HAP-1 (cell line): ENCODE data around the gene CFAP74.

Experiments
- DNase-seq, 2 experiments: peaks; one replicate each; pipeline ENCODE4 v3.0.0-alpha.2; 2016 to 2020; ENCODE audit warnings: low spot score in 2 of 2
- H3K27me3 ChIP-seq: fragments of 250-450 bp; sonication (Bioruptor Pico); 2 replicates; pipeline ENCODE4 v1.5.1; 2020; ENCODE audit warnings: low read depth, mild to moderate bottlenecking, moderate library complexity
- H3K36me3 ChIP-seq: fragments of 250-450 bp; sonication (Bioruptor Pico); replicated peaks from 2 replicates; pipeline ENCODE4 v1.5.1; 2020; ENCODE audit warnings: mild to moderate bottlenecking
- H3K4me1 ChIP-seq: fragments of 250-450 bp; sonication (Bioruptor Pico); 2 replicates; pipeline ENCODE4 v1.5.1; 2020; ENCODE audit warnings: mild to moderate bottlenecking
- H3K4me3 ChIP-seq: fragments of 250-450 bp; sonication (Bioruptor Pico); 2 replicates; pipeline ENCODE4 v1.5.1; 2020; ENCODE audit warnings: mild to moderate bottlenecking, moderate library complexity
- H3K9me3 ChIP-seq: fragments of 250-450 bp; sonication (Bioruptor Pico); 2 replicates; pipeline ENCODE4 v1.5.1; 2020; ENCODE audit warnings: mild to moderate bottlenecking, moderate library complexity
- in situ Hi-C: fragments of 300-500 bp; cut with MboI; formaldehyde crosslinking; loops from 3 replicates; pipeline ENCODE4 v1.14.3; 2020; ENCODE audit warnings: low sequenced_read_pairs, inconsistent platforms, mixed read lengths

The CFAP74 gene

DNA sequence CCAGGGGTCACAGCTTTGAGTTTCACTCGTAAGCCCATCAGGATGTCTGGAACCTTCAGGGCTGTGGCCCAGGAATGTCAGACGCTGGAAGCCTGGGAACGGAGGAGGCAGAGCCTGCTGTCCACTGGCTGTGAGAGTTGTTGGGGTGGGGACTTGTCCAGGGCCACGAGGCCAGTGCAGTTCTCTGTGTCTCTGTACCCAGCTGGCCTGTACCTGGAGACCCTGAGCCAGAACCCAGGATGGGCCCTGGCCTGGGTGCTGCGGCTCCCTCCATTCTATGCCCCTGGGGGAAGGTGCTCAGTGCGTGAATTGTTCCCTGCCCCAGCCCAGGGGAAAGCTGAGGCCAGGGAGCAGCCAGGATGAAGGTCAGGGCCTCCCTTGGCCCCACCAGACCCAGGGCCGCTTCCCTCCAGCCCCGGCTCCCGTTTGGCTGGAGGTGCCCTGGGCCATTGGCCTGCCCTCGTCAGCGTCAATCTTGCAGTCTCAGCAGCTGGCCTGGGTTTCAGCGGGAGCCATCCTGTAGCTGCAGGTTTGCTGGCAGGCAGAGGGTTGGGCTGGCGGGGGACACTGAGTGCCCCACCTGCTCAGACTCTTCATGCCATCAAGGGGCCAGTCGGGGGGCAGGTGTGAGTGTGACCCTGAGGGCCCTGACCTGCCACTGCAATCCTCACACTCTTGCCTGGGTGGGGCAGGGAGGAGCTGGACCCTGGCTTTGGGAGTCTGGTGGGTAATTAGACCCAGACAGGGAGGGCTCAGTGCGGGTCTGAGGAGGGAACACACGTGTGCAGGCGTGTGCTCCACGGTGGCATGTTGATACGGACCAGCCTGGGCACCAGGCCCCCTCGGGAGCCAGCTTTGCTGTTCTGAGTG is 89.2 kb downstream of the CFAP74 start:
- in situ Hi-C loops, result no loop called here
- DNase-seq, result no peak

DNA sequence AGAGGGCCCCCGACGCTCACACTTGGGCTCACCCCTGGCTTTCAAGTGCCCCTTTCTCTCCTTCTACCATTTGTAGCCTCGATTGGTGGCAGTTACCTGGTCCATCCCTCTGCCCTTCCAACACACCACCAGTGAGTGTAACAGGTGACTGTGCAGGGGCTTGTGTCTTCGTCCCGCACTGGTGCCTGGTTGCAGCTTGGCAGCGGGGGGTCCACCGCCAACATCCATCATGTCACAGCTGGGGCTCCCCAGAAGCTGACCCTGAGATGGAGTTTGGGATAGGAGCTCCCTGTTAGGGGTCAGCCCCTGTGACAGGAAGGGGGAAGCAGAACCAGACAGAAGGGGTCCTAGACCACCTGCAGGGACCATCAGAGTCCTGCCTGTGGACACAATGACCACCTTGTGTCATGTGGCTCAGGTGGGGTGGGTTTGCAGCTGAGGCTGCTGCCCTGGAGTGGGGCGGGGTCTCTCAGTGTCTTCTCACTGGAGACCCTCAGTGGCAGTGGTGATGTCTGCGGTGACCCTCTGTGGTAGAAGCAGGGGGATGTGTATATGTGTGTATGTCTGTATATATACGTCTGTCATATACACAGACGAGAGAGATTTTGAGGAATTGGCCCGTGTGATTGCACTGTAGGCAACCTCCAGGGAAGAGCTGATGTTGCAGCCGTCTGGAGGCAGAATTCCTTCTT is 92.1 kb downstream of the CFAP74 start:
- no peaks in the 10 kb centered on the region for H3K36me3 ChIP-seq
- peaks cover 14% of the 10 kb centered on the region for H3K4me1 ChIP-seq
- no peaks in the 10 kb centered on the region for H3K27me3 ChIP-seq
- no peak overlapping the region for H3K4me3 ChIP-seq
- no peaks in the 10 kb centered on the region for H3K9me3 ChIP-seq
- in situ Hi-C loops, result no loop called here
- no peak for DNase-seq

More for the DNA sequence above, 89.2 kb downstream of the CFAP74 start:
- no peaks in the 10 kb centered on the region for H3K27me3 ChIP-seq
- no peaks in the 10 kb centered on the region for H3K9me3 ChIP-seq
- peaks cover 13% of the 10 kb centered on the region for H3K4me1 ChIP-seq
- H3K36me3 ChIP-seq, result no peaks in the 10 kb centered on the region
- no peak overlapping the region for H3K4me3 ChIP-seq

DNA sequence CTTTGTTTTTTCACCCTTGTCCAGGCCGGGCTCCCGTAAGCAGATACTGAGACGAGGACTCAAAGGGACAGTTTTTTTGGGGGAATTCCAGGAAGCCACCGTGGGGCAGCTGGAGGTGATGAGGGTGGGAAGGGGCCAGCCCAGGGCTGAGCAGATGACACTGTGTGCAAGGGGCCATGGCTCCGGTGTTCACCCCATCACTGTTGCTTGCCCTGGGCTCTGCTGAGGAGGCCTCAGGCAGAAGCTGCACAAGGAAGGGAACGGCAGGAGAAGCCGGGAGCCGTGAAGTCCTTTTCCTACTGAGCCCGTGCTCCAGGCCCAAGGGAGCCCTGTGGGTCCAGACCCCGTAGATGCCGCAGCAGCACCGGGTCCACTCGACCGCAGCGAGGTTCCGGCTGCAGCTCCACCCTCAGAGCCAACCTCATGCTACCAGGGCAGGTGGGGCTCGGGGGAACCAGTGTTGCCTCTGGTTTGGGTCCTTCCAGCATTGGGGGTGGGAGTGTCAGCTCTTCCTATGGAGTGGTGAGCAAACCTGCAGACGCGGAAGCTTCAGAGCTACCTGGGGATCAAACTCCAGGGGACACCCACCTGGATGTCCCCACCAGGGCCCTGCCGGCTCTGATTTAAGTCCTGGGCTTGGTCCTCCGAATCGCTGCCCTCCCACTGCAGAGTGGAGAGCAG is 92.8 kb downstream of the CFAP74 start:
- in situ Hi-C loops, result no loop called here

DNA sequence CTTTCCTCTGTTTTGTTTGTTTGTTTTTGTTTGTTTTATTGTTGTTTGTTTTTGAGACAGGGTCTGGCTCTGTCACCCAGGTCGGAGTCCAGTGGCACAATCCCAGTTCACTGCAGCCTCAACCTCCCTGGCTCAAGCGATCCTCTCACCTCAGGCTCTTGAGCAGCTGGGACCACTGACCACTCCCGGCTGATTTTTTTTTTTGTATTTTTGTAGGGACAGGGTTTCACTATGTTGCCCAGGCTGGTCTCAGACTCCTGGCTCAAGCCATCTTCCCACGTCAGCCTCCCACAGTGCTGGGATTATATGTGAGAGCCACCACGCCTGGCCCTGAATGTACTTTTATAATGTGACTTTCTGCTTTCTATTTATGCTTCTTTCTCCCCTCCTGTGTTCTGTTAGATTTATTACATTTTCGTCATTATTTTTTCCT is 93.5 kb downstream of the CFAP74 start:
- Histone ChIP-seq H3K36me3 (no peaks in the 10 kb centered on the region), H3K9me3 (no peaks in the 10 kb centered on the region), H3K27me3 (no peaks in the 10 kb centered on the region), H3K4me1 (peaks cover 18% of the 10 kb centered on the region), H3K4me3 (no peak overlapping the region; the same call in 1 of the 2 replicates)
- in situ Hi-C loops, result no loop called here
- no peak for DNase-seq

More for the DNA sequence above, 92.8 kb downstream of the CFAP74 start:
- Histone ChIP-seq H3K4me3 (no peak overlapping the region), H3K36me3 (no peaks in the 10 kb centered on the region), H3K4me1 (peaks cover 18% of the 10 kb centered on the region), H3K27me3 (no peaks in the 10 kb centered on the region), H3K9me3 (no peaks in the 10 kb centered on the region)
- no peak for DNase-seq

DNA sequence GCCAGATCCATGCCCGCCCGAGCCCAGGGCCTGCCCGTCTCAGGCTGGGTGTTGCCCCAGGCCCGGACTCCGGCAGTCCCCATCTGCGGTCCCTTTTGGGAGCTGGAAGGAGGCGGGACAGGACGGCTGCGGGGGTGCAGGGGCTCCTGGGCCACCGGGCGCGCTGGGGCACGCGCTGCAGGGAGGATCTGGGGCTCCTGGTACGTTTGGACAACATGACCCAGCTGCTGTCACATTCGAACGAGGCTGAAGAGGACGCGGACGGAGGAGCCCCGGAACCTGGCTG is 95.1 kb downstream of the CFAP74 start:
- peak overlapping the region; percentile 51 for H3K4me3 ChIP-seq
- H3K27me3 ChIP-seq, result no peaks in the 10 kb centered on the region
- in situ Hi-C loops, result loop anchor here (10.0 kb wide), 1 partner anchor 124 kb away; no protein-coding TSS in a partner anchor
- H3K36me3 ChIP-seq, result no peaks in the 10 kb centered on the region
- H3K4me1 ChIP-seq, result peaks cover 18% of the 10 kb centered on the region
- no peaks in the 10 kb centered on the region for H3K9me3 ChIP-seq
- DNase-seq, result peak in 1 of 2 experiments; percentile 42

DNA sequence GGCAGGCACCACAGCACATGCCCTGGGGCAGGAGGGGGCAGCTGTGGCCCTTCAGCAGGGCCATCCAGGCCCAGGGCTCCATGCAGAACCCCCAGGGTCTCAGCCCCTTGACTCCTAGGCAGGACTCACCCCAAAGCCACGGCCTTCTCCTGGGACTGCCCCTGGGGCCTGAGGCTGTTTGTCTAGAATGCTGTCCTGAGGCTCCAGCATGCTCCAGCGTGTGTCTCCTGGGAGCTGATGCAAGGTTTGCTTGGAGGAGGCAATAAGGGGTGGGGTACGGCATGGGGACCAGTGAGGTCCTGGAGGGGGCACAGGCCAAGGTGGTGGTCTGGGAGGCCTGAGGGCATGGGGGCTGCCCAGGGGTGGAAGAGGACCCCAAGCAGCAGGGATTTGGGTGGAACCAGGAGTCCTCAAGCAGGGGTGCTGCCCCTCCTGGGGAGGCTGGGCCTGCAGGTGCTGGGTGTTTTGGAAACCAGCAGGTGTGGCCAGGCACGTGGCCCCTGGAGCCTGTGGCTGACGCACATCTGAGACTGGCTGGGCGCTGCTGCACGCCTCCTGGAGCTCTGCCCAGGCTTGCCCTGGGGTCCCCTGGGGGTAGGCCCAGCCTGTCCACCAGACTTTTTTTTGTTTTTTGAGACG is 96.4 kb downstream of the CFAP74 start:
- H3K4me1 ChIP-seq, result peaks cover 18% of the 10 kb centered on the region
- no peaks in the 10 kb centered on the region for H3K27me3 ChIP-seq
- DNase-seq, result peak in 1 of 2 experiments; percentile 50
- no peaks in the 10 kb centered on the region for H3K9me3 ChIP-seq
- in situ Hi-C loops, result loop anchor here (10.0 kb wide), 1 partner anchor 122 kb away; no protein-coding TSS in a partner anchor
- no peak overlapping the region for H3K4me3 ChIP-seq
- H3K36me3 ChIP-seq, result no peaks in the 10 kb centered on the region

DNA sequence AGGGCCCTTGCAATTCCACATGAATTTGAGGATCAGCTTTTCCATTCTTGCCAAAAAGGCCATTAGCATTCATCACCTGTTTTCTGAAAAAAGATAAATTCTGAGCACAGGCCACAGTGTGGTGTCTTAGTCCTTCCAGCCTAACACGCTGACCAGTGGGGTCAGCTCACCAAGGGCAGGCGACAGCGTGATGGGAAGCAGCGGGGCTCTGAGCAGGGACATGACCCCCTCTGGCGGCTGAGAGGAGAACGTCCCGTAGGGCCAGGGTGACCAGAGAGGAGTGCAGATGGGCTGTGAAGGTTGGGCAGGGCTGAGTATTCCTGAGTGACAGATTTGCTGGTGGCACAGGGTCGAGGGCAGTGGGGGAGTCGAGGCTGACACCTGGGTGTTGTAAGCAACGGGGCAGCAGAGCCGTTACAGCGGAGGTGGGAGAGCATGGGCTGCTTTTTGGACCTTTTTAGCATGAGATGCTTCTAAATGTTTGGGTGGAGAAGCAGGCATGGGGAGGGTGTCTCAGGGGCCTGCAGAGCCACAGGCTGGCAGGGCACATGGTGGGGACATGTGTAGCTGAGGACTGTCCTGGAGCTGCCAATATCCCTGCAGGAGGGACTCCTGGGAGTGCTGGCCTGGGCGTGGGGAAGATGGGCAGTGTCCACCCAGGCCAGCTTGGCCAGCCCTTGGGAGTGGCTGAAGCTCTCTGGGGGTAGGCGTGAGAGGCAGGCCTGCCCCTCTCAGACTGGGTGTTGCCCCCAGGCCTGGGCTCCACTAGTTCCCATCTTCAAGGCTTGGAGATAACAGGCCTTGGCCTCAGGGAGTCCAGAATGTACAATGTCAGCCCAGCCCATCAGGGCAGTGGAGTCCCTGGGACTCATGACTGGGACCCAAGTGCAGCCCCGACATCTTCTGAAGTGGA is 97.1 kb downstream of the CFAP74 start:
- no peak overlapping the region for H3K4me3 ChIP-seq
- H3K9me3 ChIP-seq, result no peaks in the 10 kb centered on the region
- H3K27me3 ChIP-seq, result no peaks in the 10 kb centered on the region
- peak; percentile 76 to 90 for DNase-seq
- H3K4me1 ChIP-seq, result peaks cover 18% of the 10 kb centered on the region
- no peaks in the 10 kb centered on the region for H3K36me3 ChIP-seq
- in situ Hi-C loops, result loop anchor here (10.0 kb wide), 1 partner anchor 122 kb away; no protein-coding TSS in a partner anchor

DNA sequence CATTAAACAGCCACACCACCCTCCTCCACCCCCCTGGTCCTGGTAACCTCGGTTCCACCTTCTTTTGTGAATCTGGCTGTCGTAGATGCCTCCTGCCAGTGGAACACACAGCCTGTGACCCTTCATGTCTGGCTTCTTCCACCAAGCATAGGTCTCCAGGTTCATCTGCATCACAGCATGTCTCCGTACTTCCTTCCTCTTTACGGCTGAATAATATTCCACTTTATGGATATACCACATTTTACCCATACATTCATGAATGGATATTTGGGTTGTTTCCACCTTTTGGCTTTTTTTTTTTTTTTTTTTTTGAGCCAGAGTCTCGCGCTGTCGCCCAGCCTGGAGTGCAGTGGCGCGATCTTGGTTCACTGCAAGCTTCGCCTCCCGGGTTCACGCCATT is 100.4 kb downstream of the CFAP74 start:
- Histone ChIP-seq H3K9me3 (no peaks in the 10 kb centered on the region), H3K4me1 (peaks cover 8% of the 10 kb centered on the region), H3K27me3 (no peaks in the 10 kb centered on the region), H3K4me3 (no peak overlapping the region), H3K36me3 (no peaks in the 10 kb centered on the region)
- no peak for DNase-seq
- in situ Hi-C loops, result loop anchor here (10.0 kb wide), 1 partner anchor 118 kb away; no protein-coding TSS in a partner anchor

DNA sequence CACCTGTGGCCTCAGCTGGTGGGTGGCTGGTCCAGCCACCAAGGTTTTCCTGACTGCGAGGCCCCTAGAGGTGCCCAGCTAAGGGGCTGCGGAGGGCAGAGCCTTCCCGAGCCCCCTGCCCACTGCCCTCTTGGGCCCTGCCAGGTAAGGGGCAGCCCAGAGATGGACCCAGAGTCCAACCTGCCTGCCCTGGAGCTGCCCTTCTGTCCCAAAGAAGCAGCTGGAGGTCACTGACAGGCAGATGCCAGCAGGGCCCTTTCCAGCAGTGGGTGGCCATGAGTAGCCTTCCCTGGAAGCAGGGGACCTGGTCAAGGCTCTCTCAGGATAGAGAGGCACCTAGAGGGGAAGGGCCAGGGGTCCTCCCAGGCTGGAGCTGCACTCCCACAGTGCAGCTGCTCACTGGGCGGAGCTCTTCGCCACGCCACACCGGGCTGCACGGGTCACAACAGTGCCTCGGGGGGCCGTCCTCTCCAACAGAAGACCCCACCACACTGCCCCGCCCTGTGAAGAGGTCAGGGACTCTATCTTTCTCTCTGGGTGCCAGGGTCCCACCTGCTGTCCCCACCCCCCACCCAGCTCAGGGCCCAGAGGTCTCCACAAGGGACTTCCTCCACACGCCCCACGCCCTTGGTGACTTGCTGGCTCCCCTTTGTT is 101.8 kb downstream of the CFAP74 start:
- Histone ChIP-seq H3K4me1 (peaks cover 4% of the 10 kb centered on the region), H3K27me3 (no peaks in the 10 kb centered on the region), H3K9me3 (no peaks in the 10 kb centered on the region), H3K4me3 (no peak overlapping the region), H3K36me3 (no peaks in the 10 kb centered on the region)
- in situ Hi-C loops, result loop anchor here (10.0 kb wide), 1 partner anchor 117 kb away; no protein-coding TSS in a partner anchor
- DNase-seq, result no peak

DNA sequence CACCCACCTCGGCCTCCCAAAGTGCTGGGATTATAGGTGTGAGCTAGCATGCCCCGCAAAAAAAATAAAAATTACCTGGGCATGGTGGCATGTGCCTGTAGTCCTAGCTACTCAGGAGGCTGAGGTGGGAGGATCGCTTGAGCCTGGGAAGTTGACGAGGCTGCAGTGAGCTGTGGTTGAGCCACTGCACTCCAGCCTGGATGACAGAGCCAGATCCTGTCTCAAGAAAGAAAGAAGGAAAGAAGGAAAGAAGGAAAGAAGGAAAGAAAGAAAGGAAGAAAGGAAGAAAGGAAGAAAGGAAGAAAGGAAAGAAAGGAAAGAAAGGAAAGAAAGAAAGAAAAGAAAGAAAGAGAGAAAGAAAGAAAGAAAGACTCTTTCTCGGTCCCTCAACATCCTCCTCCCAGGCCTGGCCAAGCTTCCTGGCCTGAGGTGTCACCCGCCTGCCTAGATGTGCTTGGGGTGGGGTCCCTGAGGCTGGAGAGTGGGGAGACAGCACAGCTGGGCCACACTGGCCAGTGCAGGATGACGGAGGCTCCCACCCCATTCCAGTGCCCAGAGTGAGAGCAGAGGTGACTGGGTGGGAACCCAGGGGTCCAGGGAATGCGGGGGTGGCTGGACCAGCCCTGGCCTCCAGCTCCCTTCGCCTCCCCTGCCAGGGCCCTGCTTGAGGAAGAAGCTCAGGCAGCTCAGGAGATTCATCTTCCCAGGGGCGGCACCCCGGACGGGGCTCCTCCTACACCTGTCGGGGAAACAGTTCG is 102.5 kb downstream of the CFAP74 start:
- in situ Hi-C loops, result loop anchor here (10.0 kb wide), 1 partner anchor 116 kb away; no protein-coding TSS in a partner anchor

DNA sequence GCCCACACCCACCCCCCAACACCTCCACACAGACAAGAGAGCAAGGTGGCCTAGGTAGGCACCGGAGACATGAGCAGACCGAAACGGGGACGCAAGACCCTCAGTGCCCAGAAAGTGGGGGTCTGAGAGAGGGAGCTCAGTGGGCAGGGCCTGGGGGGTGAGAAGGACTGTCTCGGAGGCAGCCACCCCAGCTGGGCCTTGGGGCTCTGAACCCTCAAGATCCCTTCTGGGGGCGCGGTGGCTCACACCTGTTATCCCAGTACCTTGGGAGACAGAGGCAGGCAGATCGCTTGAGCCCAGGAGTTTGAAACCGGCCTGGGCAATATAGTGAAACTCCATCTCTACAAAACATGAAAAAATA is 103.6 kb downstream of the CFAP74 start:
- no peak overlapping the region for H3K4me3 ChIP-seq
- H3K36me3 ChIP-seq, result no peaks in the 10 kb centered on the region
- H3K27me3 ChIP-seq, result no peaks in the 10 kb centered on the region
- no peaks in the 10 kb centered on the region; the same call in 1 of the 2 replicates for H3K4me1 ChIP-seq
- H3K9me3 ChIP-seq, result no peaks in the 10 kb centered on the region
- in situ Hi-C loops, result loop anchor here (10.0 kb wide), 1 partner anchor 115 kb away; no protein-coding TSS in a partner anchor
- DNase-seq, result no peak

More for the DNA sequence above, 102.5 kb downstream of the CFAP74 start:
- Histone ChIP-seq H3K27me3 (no peaks in the 10 kb centered on the region), H3K4me3 (no peak overlapping the region), H3K9me3 (no peaks in the 10 kb centered on the region), H3K4me1 (peaks cover 3% of the 10 kb centered on the region), H3K36me3 (no peaks in the 10 kb centered on the region)
- no peak for DNase-seq
